LHCN-M2 (cell line): ENCODE measurements around the gene TBC1D3B. TPM values are rescaled to one million over a fixed set of nuclear protein-coding genes. Genes with fewer than 3 reads are reported as not detected.
"Not testable (repeated sequence)": the region's sequence is repeated elsewhere in the genome, so short reads cannot be mapped to it uniquely, and the experiment has no call there.

Experiments
- DNase-seq: peaks from one replicate; pipeline ENCODE4 v3.0.0-alpha.2; 2012; ENCODE audit warnings: low read depth
- total RNA-seq: library from RNA; depleted of rRNA; stranded (reverse); fragments of >200 nt; gene quantifications from 2 replicates; pipeline ENCODE4 v1.2.3, GENCODE V29; 2014; rRNA removed

Gene TBC1D3B
- total RNA-seq, 1 experiment from 2014 or later, result 1.4 TPM

DNA sequence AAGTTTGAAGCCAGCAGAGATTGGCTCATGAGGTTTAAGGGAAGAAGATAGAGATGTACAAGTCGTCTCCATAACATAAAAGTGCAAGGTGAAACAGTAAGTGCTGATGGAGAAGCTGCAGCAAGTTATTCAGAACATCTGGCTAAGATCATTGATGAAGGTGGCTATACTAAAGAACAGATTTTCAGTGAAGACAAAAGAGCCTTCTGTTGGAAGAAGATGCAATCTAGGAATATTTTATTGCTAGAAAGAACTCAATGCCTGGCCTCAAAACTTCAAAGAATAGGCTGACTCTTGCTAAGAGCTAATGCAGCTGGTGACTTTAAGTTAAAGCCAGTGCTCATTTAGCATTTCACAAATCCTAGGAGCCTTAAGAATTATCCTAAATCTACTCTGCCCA, 46.8 kb downstream of the TBC1D3B start:
- no peak for DNase-seq

DNA sequence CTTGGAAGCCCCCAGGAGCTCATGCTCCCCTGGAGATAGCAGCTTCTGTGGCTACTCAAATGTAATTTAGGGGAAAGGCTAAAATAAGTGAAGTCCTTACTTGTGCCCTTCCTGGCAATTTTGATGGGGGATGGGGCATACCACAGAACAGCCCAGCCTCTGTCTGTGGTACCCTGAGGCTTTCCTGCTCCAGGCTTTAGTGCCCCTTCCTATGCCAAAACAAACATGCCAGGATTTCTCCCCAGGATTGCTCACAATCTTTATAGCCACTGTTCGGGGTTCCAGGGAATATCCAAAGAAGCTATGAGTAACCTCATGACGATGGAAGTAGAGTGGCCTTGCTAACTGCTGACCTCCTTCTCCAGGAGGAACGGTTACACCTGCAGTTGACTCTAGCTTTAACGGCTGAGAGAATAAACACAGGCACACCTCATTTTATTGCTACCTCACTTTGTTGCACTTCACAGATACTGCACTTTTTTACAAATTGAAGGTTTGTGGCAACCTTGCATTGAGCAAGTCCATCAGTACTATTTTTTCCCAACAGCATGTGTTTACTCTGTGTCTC, 47.9 kb downstream of the TBC1D3B start:
- no peak for DNase-seq

DNA sequence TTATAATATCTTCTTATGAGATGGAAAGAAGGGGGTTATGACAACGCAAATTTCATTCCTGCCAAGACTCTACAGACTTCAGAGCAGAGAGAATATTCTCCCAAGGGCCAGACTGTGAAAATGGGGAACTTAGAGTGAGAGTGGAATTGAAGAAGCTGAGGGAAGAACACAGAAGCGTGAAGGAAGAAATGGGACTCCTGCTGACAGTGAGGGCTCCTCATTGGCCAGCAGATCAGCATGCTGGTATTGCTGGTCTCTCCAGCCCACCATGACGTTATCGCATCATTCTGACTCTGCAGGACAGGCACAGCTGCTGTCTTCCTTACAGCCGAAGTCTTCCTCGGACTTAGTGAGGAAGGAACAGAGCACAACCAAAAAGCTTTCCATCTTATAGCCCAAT, 48.5 kb downstream of the TBC1D3B start:
- DNase-seq, result no peak

DNA sequence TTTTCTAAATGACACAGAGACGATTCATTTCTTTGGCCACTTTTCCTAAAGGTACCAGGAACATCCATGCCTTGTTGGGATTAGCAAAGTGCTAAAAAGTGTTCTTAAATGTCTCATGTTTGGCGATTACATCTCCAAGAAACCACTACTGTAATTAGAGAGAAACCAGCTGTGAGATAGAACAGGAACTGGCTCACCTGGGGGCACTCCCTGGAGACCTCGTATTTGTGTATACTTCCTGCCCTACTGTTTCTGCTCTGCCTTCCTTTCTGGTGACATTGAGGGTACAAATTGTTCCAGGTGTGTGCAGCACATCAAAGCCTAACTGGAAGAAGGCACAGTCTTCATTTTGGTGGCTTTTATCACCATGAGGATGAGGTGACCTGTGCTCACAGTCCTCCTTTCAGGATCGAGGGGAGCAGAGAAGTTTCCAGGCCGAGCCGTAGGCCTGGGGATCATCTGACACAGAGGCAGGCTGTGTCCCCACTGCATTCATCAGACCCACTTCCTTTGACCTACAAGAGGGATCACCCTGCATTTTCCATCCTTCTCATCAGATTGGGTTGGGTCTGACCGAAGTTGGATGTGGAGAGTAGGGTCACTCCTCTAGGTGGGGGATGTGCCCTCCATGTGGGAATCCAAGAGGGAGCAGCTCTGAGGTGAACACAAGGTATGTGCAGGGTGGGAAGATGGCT, 49.1 kb downstream of the TBC1D3B start:
- DNase-seq, result no peak

DNA sequence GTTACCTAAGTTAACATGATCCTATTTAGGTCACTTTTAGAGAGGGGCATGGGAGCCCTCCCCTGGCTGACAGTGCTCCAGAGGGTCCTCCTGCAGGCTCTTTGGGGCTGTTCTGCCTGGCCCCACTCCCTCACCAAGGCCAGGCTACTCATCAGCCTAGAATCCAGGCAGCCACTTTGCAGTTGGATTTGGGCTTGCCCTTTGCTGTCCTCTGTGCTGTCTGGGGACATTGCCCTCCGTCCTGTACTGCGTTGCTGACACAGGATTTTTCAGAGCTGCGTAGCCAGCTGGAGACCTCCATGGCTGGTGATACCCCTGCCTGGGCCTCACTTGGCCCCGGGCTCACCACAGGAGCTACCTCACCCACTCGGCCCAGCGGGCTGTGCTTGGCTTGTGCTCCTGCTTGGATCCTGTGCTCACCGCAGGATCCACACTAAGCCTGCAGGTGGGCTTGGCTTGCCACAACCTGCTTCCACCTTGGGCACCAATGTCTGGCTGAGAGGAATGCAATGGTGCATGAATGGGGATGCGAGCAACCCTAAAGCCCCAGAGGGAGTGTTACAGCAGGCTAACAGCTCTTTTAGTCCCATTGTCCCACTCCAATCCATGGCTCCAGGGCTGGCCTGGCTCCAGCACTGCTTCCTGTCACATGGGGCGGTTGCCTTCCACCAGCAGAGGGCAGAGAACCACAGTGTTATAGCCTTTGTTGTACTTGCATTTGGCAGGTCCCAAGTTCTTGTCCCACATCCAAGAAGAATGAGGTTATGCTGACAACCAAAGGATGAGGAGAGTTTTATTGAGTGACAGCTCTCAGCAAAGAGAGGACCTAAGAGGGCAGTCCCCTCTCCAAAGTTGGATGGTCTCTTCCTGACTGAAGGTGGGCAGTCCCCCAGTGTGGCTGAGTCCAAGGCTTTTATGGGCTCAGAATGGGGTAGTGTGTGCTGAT, 51.3 kb downstream of the TBC1D3B start:
- no peak for DNase-seq

DNA sequence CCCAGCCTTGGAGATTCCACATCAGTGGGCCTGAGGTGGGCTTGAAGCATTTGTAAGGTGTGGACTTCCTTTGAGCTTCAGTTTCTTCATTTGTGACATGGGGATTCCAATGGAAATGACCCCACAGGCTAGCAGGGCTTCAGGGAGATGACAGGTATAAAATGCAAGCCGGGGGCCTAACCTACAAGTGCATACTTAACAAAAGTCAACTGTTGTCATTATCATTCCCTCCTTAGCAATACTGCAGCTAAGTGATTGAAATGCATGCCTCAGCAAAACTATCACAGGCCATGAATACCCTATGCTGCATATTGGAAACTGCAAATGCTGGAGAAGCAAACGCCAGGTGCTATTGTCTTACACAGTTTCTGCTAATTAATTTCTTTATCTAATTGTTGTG, 53.0 kb downstream of the TBC1D3B start:
- DNase-seq, result no peak

DNA sequence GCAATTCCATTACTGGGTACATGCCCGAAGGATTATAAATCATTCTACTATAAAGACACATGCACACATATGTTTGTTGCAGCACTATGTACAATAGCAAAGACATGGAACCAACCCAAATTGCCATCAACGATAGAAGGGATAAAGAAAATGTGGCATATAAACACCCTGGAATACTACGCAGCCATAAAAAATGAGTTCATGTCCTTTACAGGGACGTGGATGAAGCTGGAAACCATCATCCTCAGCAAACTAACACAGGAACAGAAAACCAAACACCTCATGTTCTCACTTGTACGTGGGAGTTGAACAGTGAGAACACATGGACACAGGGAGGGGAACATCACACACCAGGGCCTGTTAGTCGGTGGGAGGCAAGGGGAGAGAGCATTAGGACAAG, 55.3 kb downstream of the TBC1D3B start:
- DNase-seq, result not testable (repeated sequence)

DNA sequence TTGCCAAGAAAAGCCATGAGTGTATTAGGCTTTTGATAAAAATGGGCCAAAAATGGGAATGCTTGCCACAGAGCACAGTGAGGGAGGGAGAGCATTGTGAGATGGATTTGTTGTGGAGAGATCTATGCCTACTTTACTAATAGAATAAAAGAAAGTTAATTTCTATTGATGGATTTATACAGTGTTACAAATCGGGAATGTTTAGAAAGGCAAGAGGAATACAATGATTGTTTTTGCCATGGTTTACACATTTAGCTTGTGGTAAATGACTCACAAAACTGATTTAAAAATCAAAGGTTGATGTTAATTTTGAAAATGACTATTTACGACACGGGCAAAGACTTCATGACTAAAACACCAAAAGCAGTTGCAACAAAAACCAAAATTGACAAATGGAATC, 56.2 kb downstream of the TBC1D3B start:
- DNase-seq, result no peak

DNA sequence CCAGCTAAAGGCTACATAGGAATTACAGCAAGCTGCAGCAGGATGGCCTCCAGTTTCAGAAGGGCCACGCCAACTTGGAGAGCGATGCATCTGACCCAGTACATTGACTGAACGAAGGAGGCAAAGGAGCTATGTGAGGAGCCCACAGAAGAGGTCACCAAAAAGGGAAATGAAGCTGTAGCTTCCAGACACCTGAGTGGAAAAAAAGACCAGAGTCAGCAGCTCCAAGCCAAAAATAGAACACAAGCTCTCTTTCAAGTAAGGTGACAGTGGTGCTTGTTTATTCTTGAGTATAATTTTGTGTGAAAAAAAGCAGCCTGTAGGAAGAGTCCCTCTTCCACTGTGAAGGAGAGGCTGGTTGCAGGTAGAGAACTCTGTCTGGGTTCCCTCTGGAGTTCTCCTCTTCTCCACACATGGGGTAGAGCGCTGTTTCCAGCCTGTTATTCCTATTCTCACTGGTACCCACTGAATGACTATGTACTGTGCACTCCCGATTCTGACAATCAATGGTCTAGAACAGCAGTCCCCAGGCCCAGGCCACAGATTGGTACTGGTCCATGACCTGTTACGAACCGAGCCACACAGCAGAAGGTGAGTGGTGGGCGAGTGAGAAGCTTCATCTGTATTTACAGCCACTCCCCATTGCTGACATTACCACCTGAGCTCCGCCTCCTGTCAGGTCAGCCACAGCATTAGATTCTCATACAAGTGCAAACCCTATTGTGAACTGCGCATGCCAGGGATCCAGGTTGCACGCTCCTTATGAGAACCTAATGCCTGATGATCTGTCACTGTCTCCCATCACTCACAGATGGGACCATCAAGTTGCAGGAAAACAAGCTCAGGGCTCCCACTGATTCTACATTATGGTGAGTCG, 57.7 kb downstream of the TBC1D3B start:
- no peak for DNase-seq

DNA sequence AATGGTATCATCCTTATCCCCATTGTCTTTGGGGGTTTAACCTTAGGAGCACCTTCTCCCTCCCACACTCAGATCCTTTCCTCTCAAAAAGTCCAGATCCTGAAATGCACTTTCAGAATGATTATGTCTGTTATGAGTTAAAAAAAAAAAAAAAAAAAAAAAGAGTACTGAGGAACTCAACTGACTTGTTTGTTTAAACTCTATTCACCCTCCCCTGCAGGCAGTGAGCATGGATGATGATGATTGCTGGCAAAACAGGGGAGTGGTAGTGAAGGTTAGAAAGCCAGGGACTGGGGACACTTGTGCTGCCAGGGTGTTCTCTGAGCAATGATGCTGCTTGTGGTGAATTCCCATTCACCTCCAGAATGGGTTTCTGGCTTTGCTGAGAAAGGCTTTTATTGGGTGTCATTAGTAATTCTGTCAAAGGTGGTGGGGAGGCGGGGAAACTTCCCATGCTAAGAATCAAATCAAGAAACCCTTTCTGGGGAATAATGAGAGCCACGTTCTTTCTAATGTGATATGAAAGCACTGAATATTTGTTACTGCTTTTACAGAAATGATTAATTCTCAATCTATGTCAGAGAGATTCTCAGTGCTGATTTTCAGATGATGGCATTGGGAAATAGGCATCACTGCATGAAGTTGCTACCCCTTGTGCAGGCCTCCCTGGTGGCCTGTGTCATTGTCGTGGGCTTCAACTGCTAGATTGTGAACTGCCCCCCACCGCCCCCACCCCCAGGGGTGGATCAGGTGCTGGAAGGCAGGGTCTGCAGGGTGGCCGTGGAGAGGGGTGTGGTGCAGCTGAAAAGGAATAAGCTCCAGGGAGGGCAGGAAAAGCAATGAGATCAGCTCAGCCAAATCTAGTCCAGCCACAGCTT, 58.7 kb downstream of the TBC1D3B start:
- no peak for DNase-seq

Other genes starting within 250 kb of the TBC1D3B start
- gene RDM1, start 245.9 kb downstream of the TBC1D3B start, total RNA-seq, result 0.77 and 1.8 TPM in 2 replicates
- gene LYZL6, start 232.9 kb downstream of the TBC1D3B start, total RNA-seq, result not detected in 2 replicates
- not detected in 2 replicates for gene CCL16, start 195.1 kb downstream of the TBC1D3B start, total RNA-seq
- not detected in 2 replicates for gene CCL14, start 189.9 kb downstream of the TBC1D3B start, total RNA-seq
- gene CCL15, start 175.1 kb downstream of the TBC1D3B start, total RNA-seq, result not detected in 2 replicates
- not detected in 2 replicates for gene CCL23, start 158.7 kb downstream of the TBC1D3B start, total RNA-seq
- gene CCL18, start 112.4 kb downstream of the TBC1D3B start, total RNA-seq, result not detected in 2 replicates
- not detected in 2 replicates for gene CCL3, start 86.5 kb downstream of the TBC1D3B start, total RNA-seq
- gene CCL4, start 72.8 kb downstream of the TBC1D3B start, total RNA-seq, result not detected in 2 replicates
- not detected in 2 replicates for gene CCL3L1, start 20.1 kb upstream of the TBC1D3B start, total RNA-seq
- gene CCL4L2, start 34.4 kb upstream of the TBC1D3B start, total RNA-seq, result not detected in 2 replicates
- 0.23 TPM in 1 of 2 replicates, not detected in the other for gene TBC1D3I, start 87.9 kb upstream of the TBC1D3B start, total RNA-seq
- not detected in 2 replicates for gene TBC1D3G, start 147.2 kb upstream of the TBC1D3B start, total RNA-seq
- not detected in 2 replicates for gene TBC1D3H, start 211.8 kb upstream of the TBC1D3B start, total RNA-seq